HepG2 (cell line): ENCODE results near the gene OR10H2. TPM values are rescaled to one million over a fixed set of nuclear protein-coding genes. Genes with fewer than 3 reads are reported as not detected.
A peak's percentile ranks its signal among the peaks of the same experiment; 100 is the strongest.

Source experiments
- CHD2 ChIP-seq: IDR thresholded peaks from 2 replicates; pipeline ENCODE4 v1.6.1; 2011; ENCODE audit warnings: low read depth, low read length, improper control_type of control experiment
- MLLT10 ChIP-seq: sonication (generic); formaldehyde crosslinking; IDR thresholded peaks from 2 replicates; pipeline ENCODE4 v1.4.0; 2020; ENCODE audit warnings: missing genetic modification reagents
- NR2F2 ChIP-seq: IDR thresholded peaks from 2 replicates; pipeline ENCODE4 v1.6.1; 2012; ENCODE audit warnings: low read depth, inconsistent platforms, borderline replicate concordance
- PHF21A ChIP-seq: sonication (generic); formaldehyde crosslinking; IDR thresholded peaks from 2 replicates; pipeline ENCODE4 v1.5.0; 2020; ENCODE audit warnings: mild to moderate bottlenecking, missing genetic modification reagents
- RXRB ChIP-seq: IDR thresholded peaks from 2 replicates; pipeline ENCODE4 v1.6.1; 2016; ENCODE audit warnings: borderline replicate concordance, missing genetic modification reagents, missing compliant biosample characterization
- SOX13 ChIP-seq, 3 experiments: fragments of 450-650 bp in 1 of 3; sonication (generic) in 1 of 3; formaldehyde crosslinking in 1 of 3; IDR thresholded peaks in 2 of 3; conservative IDR thresholded peaks in 1 of 3; 2 replicates each; pipeline versions ENCODE4 v1.5.0 to v1.6.1; 2016 to 2020; ENCODE audit warnings: antibody characterized with exemption in 1 of 3, mild to moderate bottlenecking in 1 of 3, missing compliant biosample characterization in 1 of 3, missing genetic modification reagents in 1 of 3, moderate library complexity in 1 of 3
- SRSF1 ChIP-seq: fragments of 200-400 bp; formaldehyde crosslinking; optimal IDR thresholded peaks from 2 replicates; pipeline ENCODE3; 2017; ENCODE audit warnings: mild to moderate bottlenecking, low read depth, low read length, moderate library complexity
- ZFP82 ChIP-seq: sonication (generic); formaldehyde crosslinking; IDR thresholded peaks from 2 replicates; pipeline ENCODE4 v1.5.1; 2020; ENCODE audit warnings: mild to moderate bottlenecking, missing genetic modification reagents, borderline replicate concordance
- ZNF274 ChIP-seq: sonication (generic); formaldehyde crosslinking; IDR thresholded peaks from 2 replicates; pipeline ENCODE4 v1.5.1; 2020; ENCODE audit warnings: mild to moderate bottlenecking, missing genetic modification reagents
- ZNF292 ChIP-seq: sonication (generic); formaldehyde crosslinking; IDR thresholded peaks from 2 replicates; pipeline ENCODE4 v1.8.1; 2022; ENCODE audit warnings: mild to moderate bottlenecking, low read depth, missing genetic modification reagents, borderline replicate concordance
- ZNF460 ChIP-seq: sonication (generic); formaldehyde crosslinking; IDR thresholded peaks from 2 replicates; pipeline ENCODE4 v1.5.1; 2020; ENCODE audit warnings: missing genetic modification reagents, mild to moderate bottlenecking, borderline replicate concordance
- ZNF816 ChIP-seq: sonication (generic); formaldehyde crosslinking; IDR thresholded peaks from 2 replicates; pipeline ENCODE4 v1.8.0; 2022; ENCODE audit warnings: missing genetic modification reagents, mild to moderate bottlenecking, borderline replicate concordance
- polyA plus RNA-seq, 8 experiments: library from polyadenylated mRNA; depleted of rRNA in 3 of 8; stranded (reverse) in 7 of 8; unstranded in 1 of 8; fragments of >200 nt; fragmentation: Illumina TruSeq in 4 of 8; extraction: Trizol in 4 of 8; gene quantifications; 2 replicates each; pipeline versions ENCODE4 v1.2.1 to v1.2.3, GENCODE V29; 2011 to 2016; ENCODE audit warnings: low read depth in 4 of 8, missing spikeins in 1 of 8, mixed read lengths in 1 of 8; ENCODE audit not compliant: insufficient read depth in 1 of 8
- total RNA-seq, 5 experiments: library from RNA; depleted of rRNA; stranded (reverse); fragments of >200 nt; fragmentation: Illumina TruSeq; extraction: Trizol; gene quantifications; 2 replicates each; pipeline ENCODE4 v1.2.3, GENCODE V29; 2016; ENCODE audit warnings: low read depth in 1 of 5
- TF ChIP-seq, protein P1 (sequence below): sonication (generic); formaldehyde crosslinking; IDR thresholded peaks from 2 replicates; pipeline ENCODE4 v1.4.0; 2020; ENCODE audit warnings: mild to moderate bottlenecking, missing genetic modification reagents, borderline replicate concordance
- TF ChIP-seq, protein P2 (sequence below): sonication (generic); formaldehyde crosslinking; IDR thresholded peaks from 2 replicates; pipeline ENCODE4 v1.4.0; 2020; ENCODE audit warnings: mild to moderate bottlenecking, missing genetic modification reagents
- TF ChIP-seq, protein P3 (sequence below): sonication (generic); formaldehyde crosslinking; IDR thresholded peaks from 2 replicates; pipeline ENCODE4 v1.8.0; 2022; ENCODE audit warnings: mild to moderate bottlenecking, missing genetic modification reagents, moderate library complexity
- TF ChIP-seq, protein P4 (sequence below): sonication (generic); formaldehyde crosslinking; IDR thresholded peaks from 2 replicates; pipeline ENCODE4 v1.4.0; 2020; ENCODE audit warnings: mild to moderate bottlenecking, missing genetic modification reagents, borderline replicate concordance
- TF ChIP-seq, protein P5 (sequence below): IDR thresholded peaks from 2 replicates; pipeline ENCODE4 v1.6.1; 2018; ENCODE audit warnings: missing genetic modification reagents, mild to moderate bottlenecking, missing compliant biosample characterization

The OR10H2 gene
- total and polyA plus RNA-seq, 2 of the 13 experiments (the other 11 are each of a cell fraction or from before 2014, with no cell fraction given), result not detected

DNA sequence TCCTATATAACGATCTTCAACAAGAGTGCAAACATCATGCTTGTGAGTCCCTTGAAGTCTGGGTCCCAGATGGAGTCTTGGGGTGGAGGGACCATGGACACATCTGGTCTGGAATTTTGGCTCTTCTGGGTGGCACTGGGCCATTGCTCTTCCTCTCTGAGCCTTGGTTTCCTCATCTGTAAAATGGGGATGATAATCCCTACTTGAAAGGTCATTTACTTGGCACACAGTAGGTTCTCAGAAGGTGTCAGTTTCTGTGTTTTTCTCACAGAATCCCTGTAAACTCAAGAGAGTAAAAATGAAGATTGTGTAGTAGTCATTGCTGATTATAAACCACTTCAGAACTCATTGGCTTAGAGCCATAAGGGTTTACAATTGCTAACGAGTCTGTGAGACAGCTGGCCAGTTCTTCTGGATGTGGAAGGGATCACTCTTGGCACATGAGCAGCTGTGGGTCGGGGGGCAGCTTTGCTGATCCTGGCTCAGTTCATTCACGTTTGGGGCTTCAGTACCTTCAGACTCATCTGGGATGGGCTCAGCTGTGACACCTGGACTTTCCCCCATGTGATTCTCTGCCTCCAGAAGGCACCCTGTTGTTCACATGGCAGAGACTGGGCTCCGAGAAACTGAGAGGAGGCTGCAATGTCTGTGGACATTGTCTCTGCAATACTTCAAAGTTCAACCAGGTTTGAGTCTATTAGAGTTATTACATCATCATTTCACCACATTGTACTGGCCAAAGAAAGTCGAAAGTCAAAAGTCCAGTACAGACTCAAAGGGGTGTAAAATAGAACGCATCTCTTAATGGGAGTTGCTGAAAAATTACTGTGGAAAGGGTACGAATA is 47.1 kb upstream of the OR10H2 start (continued):
- TF ChIP-seq, protein P1, sequence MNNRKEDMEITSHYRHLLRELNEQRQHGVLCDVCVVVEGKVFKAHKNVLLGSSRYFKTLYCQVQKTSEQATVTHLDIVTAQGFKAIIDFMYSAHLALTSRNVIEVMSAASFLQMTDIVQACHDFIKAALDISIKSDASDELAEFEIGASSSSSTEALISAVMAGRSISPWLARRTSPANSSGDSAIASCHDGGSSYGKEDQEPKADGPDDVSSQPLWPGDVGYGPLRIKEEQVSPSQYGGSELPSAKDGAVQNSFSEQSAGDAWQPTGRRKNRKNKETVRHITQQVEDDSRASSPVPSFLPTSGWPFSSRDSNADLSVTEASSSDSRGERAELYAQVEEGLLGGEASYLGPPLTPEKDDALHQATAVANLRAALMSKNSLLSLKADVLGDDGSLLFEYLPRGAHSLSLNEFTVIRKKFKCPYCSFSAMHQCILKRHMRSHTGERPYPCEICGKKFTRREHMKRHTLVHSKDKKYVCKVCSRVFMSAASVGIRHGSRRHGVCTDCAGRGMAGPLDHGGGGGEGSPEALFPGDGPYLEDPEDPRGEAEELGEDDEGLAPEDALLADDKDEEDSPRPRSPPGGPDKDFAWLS, result no peak
- TF ChIP-seq ZFP82 (CRISPR knock-in tag) (no peak), ZNF816 (CRISPR knock-in tag) (no peak), PHF21A (CRISPR knock-in tag) (peak; percentile 64), CHD2 (no peak), ZNF292 (CRISPR knock-in tag) (0 out of 2 replicates have a peak, but pooled peaks have one; percentile 28), ZNF274 (CRISPR knock-in tag) (no peak), SRSF1 (no peak), ZNF460 (CRISPR knock-in tag) (no peak), NR2F2 (peak; percentile 54; the same call in 1 of the 2 replicates), MLLT10 (CRISPR knock-in tag) (no peak), RXRB (peak; percentile 62; the same call in 1 of the 2 replicates), SOX13 (IDR thresholded peaks at IDR 0.05) (no peak), SOX13 (CRISPR knock-in tag; conservative IDR thresholded peaks at IDR 0.05 in 1 of 2, IDR thresholded peaks at IDR 0.05 in 1 of 2) (peak in 1 of 2 experiments; percentile 71; a peak in 2 of 4 replicates)
- TF ChIP-seq, protein P2, sequence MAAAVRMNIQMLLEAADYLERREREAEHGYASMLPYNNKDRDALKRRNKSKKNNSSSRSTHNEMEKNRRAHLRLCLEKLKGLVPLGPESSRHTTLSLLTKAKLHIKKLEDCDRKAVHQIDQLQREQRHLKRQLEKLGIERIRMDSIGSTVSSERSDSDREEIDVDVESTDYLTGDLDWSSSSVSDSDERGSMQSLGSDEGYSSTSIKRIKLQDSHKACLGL (CRISPR knock-in tag), result no peak
- TF ChIP-seq, protein P3, sequence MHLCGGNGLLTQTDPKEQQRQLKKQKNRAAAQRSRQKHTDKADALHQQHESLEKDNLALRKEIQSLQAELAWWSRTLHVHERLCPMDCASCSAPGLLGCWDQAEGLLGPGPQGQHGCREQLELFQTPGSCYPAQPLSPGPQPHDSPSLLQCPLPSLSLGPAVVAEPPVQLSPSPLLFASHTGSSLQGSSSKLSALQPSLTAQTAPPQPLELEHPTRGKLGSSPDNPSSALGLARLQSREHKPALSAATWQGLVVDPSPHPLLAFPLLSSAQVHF, result no peak
- TF ChIP-seq, protein P4, sequence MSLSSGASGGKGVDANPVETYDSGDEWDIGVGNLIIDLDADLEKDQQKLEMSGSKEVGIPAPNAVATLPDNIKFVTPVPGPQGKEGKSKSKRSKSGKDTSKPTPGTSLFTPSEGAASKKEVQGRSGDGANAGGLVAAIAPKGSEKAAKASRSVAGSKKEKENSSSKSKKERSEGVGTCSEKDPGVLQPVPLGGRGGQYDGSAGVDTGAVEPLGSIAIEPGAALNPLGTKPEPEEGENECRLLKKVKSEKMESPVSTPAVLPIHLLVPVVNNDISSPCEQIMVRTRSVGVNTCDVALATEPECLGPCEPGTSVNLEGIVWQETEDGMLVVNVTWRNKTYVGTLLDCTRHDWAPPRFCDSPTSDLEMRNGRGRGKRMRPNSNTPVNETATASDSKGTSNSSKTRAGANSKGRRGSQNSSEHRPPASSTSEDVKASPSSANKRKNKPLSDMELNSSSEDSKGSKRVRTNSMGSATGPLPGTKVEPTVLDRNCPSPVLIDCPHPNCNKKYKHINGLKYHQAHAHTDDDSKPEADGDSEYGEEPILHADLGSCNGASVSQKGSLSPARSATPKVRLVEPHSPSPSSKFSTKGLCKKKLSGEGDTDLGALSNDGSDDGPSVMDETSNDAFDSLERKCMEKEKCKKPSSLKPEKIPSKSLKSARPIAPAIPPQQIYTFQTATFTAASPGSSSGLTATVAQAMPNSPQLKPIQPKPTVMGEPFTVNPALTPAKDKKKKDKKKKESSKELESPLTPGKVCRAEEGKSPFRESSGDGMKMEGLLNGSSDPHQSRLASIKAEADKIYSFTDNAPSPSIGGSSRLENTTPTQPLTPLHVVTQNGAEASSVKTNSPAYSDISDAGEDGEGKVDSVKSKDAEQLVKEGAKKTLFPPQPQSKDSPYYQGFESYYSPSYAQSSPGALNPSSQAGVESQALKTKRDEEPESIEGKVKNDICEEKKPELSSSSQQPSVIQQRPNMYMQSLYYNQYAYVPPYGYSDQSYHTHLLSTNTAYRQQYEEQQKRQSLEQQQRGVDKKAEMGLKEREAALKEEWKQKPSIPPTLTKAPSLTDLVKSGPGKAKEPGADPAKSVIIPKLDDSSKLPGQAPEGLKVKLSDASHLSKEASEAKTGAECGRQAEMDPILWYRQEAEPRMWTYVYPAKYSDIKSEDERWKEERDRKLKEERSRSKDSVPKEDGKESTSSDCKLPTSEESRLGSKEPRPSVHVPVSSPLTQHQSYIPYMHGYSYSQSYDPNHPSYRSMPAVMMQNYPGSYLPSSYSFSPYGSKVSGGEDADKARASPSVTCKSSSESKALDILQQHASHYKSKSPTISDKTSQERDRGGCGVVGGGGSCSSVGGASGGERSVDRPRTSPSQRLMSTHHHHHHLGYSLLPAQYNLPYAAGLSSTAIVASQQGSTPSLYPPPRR, result peak; percentile 54; the same call in 1 of the 2 replicates
- TF ChIP-seq, protein P5, sequence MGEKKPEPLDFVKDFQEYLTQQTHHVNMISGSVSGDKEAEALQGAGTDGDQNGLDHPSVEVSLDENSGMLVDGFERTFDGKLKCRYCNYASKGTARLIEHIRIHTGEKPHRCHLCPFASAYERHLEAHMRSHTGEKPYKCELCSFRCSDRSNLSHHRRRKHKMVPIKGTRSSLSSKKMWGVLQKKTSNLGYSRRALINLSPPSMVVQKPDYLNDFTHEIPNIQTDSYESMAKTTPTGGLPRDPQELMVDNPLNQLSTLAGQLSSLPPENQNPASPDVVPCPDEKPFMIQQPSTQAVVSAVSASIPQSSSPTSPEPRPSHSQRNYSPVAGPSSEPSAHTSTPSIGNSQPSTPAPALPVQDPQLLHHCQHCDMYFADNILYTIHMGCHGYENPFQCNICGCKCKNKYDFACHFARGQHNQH, result no peak
